ENCODE measurements around the gene POM121L12.

The POM121L12 gene

DNA sequence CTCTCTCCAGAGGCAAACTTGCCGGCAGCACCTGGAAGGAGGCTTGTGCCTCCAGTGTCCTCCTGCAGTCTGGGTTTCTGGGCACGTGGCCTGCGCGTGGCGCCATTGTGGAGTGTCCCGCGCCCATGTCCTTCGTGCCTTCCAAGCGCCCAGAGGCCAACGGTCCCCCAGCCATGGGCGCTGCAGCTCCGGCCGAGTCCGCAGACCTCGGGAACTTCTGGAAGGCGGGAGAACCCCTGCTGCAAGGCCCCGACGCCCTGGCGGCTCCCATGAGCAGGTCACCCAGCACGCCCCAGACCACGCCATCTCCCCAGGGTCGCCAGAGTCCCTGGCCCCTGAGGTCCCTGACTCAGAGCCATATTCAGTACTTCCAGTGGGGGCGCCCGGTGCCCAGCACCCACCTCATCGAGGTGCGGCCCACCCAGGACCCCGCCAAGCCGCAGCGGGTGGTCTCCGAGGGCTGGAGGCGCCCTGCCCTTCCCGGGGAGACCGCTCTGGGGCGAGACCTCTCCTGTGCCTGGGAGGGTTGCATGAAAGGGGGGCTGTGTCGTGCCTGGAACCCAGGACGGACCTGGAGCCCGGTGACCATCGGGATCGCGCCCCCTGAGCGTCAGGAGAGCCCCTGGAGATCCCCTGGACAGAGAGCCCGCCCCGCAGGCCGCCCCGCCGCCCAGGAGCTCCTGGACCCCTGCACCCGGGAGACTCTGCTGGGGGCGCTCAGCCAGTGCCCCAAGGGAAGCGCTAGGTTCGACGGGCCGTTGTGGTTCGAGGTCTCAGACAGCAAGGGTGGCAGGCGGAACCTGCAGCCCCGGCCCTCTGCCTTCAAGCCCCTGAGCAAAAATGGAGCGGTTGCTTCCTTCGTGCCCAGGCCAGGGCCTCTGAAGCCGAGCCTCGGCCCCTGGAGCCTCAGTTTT is at the start of gene POM121L12:
POM121L12 (plus strand) TSS at position 135 of the 914 bp plus-strand sequence; CDS start at position 174, 39 bp downstream.
- DNase-seq, result no peak

DNA sequence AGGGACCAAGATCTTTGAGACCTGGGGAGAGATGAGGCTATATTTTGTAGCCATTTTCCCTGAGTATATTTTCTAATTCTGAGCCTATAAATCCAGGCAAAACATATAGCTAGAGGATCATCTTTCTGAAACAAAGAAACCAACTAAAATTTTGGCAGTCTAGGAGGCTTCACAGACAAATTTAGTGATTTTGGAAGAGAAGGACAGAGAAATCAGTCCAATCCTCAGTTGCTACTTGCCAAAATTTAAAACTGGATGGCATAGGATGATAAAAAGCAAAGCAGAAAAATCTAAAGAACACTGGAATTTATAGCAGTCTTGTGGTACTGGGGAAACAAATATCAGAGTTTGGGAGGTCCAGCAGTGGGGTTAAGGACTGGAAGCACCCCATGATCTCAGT is 43.4 kb upstream of the POM121L12 start:
- no peak for DNase-seq

DNA sequence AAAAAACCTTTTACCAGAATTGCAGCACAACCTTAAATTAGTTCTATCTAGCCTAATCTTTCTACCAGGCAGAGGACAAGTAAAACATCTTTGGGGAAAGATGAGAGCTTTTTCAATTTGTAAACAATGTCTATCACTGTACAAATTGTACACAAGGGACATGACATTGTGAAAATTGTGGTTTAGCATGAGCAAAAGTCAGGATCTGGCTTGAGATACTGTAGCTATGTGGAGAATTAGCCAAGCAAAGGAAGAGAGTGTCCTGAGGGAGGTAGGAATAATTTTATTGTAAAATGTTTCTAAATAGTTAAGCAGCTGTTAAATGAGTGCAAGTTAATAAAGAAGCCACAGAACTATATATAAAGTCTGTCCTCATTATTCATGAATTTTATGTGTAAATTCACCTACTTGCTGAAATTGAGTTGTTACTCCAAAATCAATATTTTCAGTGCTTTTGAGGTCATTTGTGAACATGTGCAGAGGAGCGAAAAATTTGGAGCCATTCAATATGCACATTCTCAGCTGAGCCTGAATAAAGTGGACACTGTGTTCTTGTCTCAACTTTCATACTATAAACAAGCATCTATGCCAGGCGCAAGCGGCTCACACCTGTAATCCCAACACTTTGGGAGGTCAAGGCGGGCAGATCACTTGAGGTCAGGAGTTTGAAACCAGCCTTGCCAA is 42.8 kb upstream of the POM121L12 start:
- no peak for DNase-seq

GRCh38 chr7:52995676-52996075 is 39.8 kb upstream of the POM121L12 start:
- DNase-seq, result no peak

DNA sequence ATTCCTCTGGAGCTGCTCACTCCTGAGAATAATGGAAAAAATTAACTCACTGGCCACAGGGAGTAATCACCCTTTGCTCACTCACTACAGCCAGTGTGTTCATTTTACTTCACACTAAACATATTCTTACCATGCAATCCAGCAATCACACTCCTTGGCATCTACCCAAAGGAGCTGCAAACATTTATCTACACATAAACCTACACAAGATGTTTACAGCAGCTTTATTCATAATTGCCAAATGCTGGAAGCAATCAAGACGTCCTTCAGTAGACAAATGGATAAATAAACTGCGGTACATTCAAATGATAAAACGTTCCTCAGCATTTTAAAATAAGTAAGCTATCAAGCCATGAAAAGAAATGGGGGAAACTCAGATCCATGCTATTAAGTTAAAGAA is 34.2 kb upstream of the POM121L12 start:
- no peak for DNase-seq

GRCh38 chr7:53002389-53002788 is 33.0 kb upstream of the POM121L12 start:
- DNase-seq, result no peak

DNA sequence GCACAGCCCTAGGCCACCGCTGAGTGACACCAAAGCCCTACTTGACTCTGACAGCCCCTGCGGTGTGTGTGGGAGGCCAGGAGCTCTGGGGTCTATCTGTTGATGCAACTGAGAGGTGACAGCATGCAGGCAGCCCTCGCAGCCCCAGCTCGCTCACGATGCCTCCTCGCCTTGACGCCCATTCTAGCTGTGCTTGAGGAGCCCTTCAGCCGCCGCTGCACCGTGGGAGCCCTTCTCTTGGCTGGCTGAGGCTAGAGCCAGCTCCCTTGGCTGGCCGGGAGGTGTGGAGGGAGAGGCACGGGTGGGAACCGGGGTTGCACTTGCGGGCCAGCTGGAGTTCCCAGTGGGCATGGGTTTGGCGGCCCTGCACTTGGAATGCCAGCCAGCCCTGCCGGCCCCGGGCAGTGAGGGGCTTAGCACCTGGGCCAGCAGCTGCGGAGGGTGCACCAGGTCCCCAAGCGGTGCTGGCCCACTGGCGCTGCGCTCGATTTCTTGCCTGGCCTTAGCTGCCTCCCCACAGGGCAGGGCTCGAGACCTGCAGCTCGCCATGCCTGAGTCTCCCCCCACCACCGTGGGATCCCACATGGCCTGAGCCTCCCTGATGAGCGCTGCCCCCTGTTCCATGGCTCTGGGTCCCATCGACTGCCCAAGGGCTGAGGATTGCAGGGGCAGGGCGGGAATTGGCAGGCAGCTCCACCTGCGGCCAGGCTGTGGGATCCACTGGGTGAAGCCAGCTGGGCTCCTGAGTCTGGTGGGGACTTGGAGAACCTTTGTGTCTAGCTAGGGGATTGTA is 31.6 kb upstream of the POM121L12 start:
- DNase-seq, result no peak

- no peak for DNase-seq
Measured at GRCh38 chr7:53013925-53014324, 21.5 kb upstream of the POM121L12 start.

DNA sequence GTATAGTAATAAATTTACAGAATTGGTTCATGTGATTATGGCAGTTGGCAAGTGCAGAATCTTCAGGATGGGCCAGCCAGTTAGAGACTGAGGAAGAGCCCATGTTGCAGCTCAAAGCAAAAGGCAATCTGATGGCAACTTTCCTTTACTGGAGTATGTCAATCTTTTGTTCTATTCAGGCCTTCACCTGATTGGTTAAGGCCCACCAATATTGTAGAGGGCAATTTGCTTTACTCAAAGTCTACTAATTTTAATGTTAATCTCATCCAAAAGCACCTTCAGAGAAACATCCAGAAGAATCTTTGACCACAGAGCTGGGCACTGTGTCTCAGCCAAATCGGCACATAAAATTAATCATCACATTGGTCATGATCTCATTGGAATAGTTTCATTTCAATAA is 20.0 kb upstream of the POM121L12 start:
- no peak for DNase-seq

GRCh38 chr7:53022893-53023292 is 12.5 kb upstream of the POM121L12 start:
- DNase-seq, result no peak

DNA sequence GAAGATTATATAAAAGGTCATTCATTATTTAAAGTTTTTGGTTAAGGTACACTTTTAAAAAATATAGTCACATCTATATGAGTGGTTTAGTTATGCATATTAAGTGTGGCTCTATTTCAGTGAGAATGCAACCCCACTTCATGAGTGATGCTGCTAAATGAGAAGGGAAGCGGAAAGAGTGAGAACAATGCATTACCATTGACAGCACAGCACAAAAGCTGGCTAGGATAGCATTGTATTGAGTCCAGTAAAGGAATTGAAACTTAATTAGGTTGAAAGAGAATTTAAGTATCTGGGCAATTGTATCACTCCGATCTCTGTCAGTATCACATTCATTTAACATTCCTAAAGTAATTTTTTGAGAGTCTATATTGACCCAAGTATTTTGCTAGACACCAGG is 13.2 kb downstream of the POM121L12 start:
- DNase-seq, result no peak

DNA sequence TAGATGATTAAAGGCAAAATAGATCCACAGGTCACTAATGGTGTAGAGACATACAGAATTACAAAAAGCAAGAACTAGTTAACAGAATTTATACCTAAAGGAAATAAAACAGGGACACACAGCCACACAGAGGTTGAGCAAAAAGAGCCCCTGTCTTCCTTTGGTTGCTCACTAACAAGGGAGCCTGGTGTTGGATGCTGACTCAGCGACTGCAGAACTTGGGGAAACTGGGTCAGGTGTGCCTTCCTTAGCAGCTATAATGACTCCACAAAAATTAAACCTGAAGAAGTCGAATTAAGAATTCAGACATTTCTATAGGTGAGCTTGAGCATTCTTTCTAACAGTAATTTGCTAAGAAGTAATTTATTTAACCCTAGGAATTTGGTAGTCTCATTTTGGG is 15.0 kb downstream of the POM121L12 start:
- no peak for DNase-seq

GRCh38 chr7:53059591-53059990 is 24.2 kb downstream of the POM121L12 start:
- no peak for DNase-seq

- DNase-seq, result no peak
Measured at GRCh38 chr7:53060066-53060465, 24.6 kb downstream of the POM121L12 start.

DNA sequence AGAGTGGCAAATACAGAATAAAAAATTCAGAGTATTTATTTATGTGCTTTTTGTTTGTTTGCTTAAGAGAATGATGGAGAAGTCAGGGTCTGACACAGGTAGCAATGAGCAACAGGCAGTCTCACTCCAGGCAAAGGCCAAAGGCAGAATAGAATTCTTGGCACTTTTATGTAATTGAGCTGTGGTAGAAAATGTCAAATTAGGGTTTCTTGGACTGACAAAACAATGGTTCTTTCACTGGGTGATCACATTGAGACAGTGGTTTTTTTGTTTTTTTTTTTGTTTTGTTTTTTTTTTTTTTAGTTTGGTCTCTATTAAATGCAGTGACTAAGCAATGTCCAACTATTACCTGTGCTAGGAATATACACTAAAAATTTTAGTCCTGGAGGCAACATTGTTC is 27.4 kb downstream of the POM121L12 start:
- no peak for DNase-seq

- DNase-seq, result no peak
Measured at GRCh38 chr7:53068673-53069072, 33.2 kb downstream of the POM121L12 start.

DNA sequence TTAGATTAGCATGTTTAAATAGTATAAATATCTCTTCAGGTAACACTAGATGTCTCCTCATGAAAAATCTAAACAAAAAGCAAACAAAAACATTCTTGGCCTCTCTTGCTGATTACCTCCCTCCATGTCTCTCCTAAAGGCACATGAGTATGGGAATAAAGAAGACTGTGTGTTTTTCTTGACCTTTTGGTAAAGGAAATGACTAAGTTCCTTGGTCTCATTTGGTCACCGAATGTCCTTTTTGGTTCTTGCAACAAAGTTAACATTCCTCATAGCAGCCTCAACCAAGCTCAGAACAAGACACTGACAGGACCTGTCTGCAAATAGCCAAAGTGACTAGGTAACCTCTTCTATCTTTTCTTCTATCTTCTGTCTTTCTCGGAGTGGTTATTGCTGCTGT is 35.5 kb downstream of the POM121L12 start:
- DNase-seq, result no peak
